Keratinocyte (primary cell): ENCODE measurements around the gene VASN.

Experiments used
- EZH2 ChIP-seq: IDR thresholded peaks from one replicate; pipeline ENCODE4 v1.6.1; 2012; ENCODE audit warnings: inconsistent platforms, mild to moderate bottlenecking, low read length, moderate library complexity
- TF ChIP-seq, protein P1 (sequence below), 3 experiments: IDR thresholded peaks in 1 of 3; conservative IDR thresholded peaks in 1 of 3; optimal IDR thresholded peaks in 1 of 3; 2 replicates in 2 of 3; 3 replicates in 1 of 3; pipeline versions ENCODE3 to v1.5.1; 2011; ENCODE audit warnings: low read length in 3 of 3, mild to moderate bottlenecking in 3 of 3, moderate library complexity in 2 of 3, control low read depth in 1 of 3, inconsistent platforms in 1 of 3; ENCODE audit not compliant: insufficient read depth in 2 of 3; ENCODE audit errors: extremely low read depth in 1 of 3

DNA sequence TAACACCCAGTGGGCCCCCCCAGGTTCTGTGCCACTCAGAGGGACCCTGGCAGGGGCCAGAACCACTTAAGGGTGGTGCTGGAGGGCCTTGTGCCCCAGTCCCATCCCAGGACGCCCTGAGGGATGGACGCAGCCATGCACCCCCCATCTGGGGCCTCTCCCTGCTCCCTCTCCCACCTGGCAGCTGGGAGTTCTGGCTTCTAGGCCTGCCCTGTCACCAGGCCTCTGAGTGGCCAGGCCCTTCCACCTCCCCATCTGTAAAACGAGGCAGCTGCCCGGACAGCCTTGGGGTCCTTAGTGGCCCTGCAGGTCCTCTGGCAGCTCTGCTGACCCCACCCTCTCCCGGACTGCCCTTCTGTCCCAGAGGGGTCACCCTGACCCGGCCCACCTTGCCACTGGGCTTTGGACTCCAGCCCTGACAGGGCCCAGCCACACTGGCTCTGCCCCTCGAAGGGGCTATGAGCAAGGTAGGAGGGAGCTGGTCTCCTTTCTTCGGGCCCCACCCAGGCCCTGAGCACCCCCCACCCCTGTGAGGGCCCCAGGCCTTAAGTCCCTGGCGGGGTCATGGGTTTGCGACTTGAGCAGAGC, 32.8 kb upstream of the VASN start:
- TF ChIP-seq, protein P1, sequence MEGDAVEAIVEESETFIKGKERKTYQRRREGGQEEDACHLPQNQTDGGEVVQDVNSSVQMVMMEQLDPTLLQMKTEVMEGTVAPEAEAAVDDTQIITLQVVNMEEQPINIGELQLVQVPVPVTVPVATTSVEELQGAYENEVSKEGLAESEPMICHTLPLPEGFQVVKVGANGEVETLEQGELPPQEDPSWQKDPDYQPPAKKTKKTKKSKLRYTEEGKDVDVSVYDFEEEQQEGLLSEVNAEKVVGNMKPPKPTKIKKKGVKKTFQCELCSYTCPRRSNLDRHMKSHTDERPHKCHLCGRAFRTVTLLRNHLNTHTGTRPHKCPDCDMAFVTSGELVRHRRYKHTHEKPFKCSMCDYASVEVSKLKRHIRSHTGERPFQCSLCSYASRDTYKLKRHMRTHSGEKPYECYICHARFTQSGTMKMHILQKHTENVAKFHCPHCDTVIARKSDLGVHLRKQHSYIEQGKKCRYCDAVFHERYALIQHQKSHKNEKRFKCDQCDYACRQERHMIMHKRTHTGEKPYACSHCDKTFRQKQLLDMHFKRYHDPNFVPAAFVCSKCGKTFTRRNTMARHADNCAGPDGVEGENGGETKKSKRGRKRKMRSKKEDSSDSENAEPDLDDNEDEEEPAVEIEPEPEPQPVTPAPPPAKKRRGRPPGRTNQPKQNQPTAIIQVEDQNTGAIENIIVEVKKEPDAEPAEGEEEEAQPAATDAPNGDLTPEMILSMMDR (optimal IDR thresholded peaks at IDR 0.05 in 1 of 3, IDR thresholded peaks at IDR 0.05 in 1 of 3, conservative IDR thresholded peaks at IDR 0.05 in 1 of 3; ENCODE audit: extremely low read depth in 1 of 3, insufficient read depth in 2 of 3, low read length in 3 of 3): no peak
- TF ChIP-seq EZH2: no peak
